GM18519 (cell line): Measurements from ENCODE around the gene CCDC167.

Experiments used
- ATAC-seq: cut with Tn5 transposase; IDR thresholded peaks from one replicate; pipeline ENCODE4 v1.9.1; 2021; ENCODE audit warnings: mild to moderate bottlenecking, moderate library complexity; ENCODE audit not compliant: unreplicated experiment, low FRiP score

The CCDC167 gene

DNA sequence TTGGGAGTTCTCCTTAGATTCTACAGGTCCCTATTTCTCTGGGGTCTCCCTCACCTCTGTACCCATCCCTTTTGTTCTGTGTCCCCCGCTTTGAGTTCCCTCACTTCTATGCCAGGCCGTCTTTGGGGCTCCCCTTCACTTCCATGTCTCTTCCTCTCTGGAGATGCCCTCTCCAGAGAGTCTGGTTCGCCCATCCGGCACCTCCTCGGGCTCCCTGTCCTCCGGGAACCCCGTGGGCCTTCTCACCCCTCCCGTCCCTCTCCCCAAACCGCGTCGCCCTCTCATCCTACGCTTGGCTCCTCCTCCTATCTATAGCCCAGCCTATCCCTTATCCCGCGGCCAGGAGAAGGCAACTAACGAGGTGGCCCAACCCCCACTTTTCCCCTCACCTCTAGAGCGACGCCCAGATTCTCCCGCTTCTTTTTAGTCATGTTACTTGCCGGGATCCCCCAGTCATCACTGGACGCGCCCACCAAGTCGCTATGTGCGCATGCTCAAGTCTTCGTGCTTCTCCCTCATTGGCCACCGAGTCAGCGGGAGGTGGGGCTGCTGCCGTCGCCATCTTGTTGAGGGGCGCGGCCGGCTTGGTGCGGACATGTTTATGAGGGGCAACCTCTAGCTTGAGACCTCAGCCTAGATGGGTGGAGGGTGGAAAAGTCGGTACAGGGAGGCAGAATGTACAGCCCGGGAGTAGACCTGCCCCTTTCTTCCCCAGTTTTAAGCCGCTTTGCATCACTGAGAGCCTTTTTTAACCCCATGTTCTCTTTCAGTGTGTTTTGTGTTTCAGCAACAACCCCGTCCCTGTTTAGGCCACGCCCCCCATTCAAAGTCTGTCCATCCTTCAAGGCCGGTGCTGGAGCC, at the start of gene CCDC167:
Gene CCDC167, minus strand, starts transcription at position 461 of the 861 bp plus-strand sequence. Its CDS starts 30 bp downstream, at position 431.
- ATAC-seq, result peak; percentile 68

DNA sequence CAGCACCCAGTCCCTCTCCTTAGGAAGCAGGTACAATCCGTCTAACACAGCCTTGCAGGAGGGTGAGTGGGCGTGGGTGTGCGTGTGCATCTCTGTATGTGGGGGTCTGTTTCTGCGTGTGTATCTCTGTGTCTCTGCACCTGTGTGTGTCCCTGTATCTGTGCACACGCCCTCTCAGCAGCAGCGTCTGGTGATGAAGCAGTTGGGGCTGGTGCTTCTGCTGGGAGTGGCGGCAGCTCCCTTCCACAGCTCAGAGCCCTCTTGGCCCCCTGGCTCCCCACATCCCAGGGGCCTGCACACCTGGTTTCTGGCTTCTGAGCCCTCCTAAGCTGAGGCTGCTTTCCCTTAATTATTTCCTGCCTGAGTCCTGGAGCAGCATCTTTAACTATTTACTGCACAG, 49.5 kb upstream of the CCDC167 start:
- no peak for ATAC-seq

- no peak for ATAC-seq
Observed at GRCh38 chr6:37548067-37548674, 48.5 kb upstream of the CCDC167 start.

DNA sequence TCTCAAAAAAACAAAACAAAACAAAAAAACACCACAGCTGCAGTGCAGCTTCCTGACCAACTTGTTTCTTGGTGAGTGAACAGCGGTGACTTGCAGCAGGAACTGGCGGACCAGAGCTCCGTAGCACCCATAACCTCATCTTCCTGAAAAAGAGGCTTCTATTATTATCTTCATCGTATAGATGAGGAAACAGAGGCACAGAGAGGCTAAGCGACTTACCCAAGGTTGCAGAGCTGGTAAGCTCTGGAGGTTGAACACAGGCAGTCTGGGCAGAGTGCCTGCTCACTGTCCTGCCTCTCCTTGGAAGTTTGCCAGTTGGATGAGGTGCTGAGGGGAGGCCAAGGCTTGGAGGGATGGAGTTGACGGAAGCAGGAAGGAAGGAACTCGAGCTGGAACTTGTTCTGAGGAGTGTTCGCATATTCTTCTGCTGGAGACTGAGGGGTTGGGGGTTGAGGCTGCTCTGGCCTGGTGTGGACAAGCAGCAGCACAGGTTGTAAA, 47.9 kb upstream of the CCDC167 start:
- ATAC-seq, result no peak

GRCh38 chr6:37546141-37546871, 46.6 kb upstream of the CCDC167 start:
- no peak for ATAC-seq

GRCh38 chr6:37544530-37544929, 44.8 kb upstream of the CCDC167 start:
- no peak for ATAC-seq

GRCh38 chr6:37543361-37543760, 43.7 kb upstream of the CCDC167 start:
- ATAC-seq, result no peak

DNA sequence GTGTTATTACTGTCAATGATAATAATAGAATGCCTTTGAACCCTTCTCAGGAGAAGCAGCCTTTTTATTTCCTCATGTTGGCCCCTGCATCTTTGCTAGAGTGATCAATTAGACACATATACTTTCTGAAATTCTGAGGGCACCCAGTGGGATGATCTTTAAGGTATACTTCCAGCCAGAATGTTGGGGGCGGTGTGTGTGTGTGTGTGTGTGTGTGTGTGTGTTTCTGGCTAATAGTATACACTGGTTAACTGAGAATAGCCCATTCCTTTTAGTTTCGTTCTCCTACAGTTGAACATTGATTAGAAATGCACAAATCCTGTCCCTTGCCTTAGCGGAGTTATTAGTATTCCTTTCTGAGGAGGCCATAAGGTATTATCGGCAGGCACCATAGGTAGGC, 41.7 kb upstream of the CCDC167 start:
- ATAC-seq, result no peak

- no peak for ATAC-seq
Observed at GRCh38 chr6:37540390-37540789, 40.7 kb upstream of the CCDC167 start.

DNA sequence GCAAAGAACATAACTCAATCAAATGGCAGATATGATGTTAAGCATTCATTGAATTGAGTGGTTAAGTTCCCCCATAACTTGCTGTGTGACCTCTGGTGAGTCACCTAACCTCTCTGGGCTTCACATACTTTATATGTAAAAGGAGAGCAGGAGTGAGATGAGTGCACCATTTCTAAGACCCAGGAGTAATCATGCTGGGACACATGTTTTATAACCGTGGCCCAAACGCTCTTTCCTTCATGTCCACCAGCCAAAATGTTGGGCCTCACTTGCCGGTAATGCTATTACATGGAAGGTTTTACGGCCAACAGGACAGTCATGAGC, 40.3 kb upstream of the CCDC167 start:
- ATAC-seq, result no peak

GRCh38 chr6:37539171-37540028, 39.7 kb upstream of the CCDC167 start:
- ATAC-seq, result no peak

DNA sequence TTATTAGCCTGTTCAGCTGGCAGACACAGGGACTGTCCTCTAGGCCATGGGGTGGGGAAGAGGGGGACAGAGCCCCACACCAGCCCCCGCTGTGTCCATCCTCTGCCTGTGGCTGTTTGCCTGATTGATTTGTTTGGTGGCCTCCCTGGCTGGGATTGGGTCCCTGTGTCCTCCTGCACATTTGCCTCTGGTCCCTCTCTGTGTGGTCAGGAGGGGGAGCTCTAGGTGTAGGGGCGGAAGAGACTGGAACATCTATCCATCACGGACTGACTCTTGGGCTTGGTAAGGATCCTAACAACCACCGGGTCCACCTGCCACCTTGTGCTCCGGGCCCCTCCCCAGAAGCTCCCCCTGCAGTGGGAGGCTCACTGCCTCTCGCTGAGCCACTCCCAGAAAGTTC, 38.4 kb upstream of the CCDC167 start:
- ATAC-seq, result no peak

GRCh38 chr6:37537548-37537947, 37.9 kb upstream of the CCDC167 start:
- ATAC-seq, result no peak

- ATAC-seq, result no peak
Observed at GRCh38 chr6:37536491-37537190, 36.9 kb upstream of the CCDC167 start.

- no peak for ATAC-seq
Observed at GRCh38 chr6:37535759-37536490, 36.2 kb upstream of the CCDC167 start.

- no peak for ATAC-seq
Observed at GRCh38 chr6:37535428-37535758, 35.7 kb upstream of the CCDC167 start.

DNA sequence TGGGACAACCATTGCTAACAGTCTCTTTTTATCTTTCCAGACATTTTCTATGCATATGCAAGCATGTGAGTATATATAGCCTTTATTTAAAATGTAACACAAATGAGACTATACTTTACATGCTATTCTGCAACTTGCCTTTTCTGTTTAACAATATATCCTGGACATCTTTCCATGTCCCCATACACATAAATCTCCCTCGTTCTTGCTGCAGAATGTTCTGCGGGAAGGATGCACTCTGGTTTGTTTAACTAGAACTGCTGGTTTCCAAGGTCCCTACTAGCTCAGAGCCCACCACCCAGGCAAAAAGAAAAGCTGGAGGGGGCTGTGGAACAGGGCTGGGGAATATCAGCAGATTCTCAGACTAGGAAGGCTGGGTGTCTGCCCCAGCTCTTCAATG, 35.2 kb upstream of the CCDC167 start:
- ATAC-seq, result no peak

- no peak for ATAC-seq
Observed at GRCh38 chr6:37532122-37532521, 32.4 kb upstream of the CCDC167 start.

GRCh38 chr6:37531437-37532036, 31.8 kb upstream of the CCDC167 start:
- no peak for ATAC-seq
